GM19452 (cell line): ENCODE data around the gene RBFOX1.
"Not testable (repeated sequence)": the region's sequence is repeated elsewhere in the genome, so short reads cannot be mapped to it uniquely, and the experiment has no call there.

Source experiments
- ATAC-seq: cut with Tn5 transposase; IDR thresholded peaks from one replicate; pipeline ENCODE4 v1.9.1; 2021; ENCODE audit not compliant: unreplicated experiment

RBFOX1 gene

DNA sequence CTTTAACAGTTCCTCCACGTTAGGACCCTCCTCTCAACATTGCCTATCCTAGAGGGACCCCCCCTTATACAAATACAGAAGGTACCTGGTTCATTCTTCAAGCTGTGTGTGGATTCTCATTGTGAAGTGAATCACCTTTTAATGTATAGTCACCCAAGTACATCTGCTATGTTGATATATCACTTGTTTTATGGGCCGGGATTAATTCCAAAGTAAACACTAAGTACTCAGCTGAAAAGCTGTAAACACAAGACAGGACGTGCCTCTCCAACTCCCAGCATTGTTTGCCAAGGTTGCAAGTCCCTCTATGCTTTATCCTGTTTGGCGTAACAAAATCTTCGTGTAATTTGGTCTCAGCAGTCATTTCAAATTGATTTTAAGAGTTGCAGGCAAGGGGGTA lies 123.6 kb downstream of the RBFOX1 start:
- ATAC-seq, result no peak

DNA sequence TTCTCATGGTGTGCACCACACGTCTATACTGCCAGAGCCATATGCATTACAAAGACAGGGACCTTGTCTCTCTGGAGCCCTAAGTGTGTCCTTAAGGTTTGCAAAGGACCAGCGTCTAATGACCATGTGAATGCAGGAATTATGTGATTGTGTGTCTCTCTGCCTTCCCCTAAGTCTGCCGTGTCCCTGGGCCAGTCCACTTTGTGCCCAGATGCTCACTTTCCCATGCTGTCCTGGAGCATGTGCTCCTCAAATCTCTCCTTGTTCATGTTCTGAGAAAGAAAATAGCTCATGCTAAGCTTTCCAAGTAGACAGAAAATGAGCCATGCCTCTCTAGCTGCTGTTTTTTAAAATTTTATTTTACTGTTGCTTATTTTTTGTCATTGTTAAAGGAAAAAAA lies 125.5 kb downstream of the RBFOX1 start:
- ATAC-seq, result no peak

- no peak for ATAC-seq
These were observed 137.7 kb downstream of the RBFOX1 start for GRCh38 chr16:7470344-7470743.

DNA sequence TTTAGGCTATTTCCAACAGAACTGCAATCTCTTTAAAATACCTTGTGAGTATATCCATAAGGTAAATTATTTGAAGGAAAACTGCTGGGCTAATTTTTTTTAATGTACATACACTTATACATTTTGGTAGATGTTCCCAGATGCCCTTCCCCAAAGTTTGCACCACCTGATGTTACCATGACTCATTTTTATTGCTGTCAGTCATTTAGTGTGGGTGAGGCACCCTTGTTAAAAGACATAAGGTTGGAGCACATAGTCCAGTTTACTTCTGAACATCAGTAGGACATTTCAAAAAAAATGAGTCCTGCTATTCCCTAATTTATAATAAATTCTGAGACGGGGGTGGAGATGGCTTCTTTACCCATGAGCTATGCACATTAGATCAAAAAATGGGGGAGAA lies 138.6 kb downstream of the RBFOX1 start:
- ATAC-seq, result no peak

- no peak for ATAC-seq
These were observed 149.4 kb downstream of the RBFOX1 start for GRCh38 chr16:7482032-7482431.

GRCh38 chr16:7482596-7483290 lies 150.1 kb downstream of the RBFOX1 start:
- no peak for ATAC-seq

DNA sequence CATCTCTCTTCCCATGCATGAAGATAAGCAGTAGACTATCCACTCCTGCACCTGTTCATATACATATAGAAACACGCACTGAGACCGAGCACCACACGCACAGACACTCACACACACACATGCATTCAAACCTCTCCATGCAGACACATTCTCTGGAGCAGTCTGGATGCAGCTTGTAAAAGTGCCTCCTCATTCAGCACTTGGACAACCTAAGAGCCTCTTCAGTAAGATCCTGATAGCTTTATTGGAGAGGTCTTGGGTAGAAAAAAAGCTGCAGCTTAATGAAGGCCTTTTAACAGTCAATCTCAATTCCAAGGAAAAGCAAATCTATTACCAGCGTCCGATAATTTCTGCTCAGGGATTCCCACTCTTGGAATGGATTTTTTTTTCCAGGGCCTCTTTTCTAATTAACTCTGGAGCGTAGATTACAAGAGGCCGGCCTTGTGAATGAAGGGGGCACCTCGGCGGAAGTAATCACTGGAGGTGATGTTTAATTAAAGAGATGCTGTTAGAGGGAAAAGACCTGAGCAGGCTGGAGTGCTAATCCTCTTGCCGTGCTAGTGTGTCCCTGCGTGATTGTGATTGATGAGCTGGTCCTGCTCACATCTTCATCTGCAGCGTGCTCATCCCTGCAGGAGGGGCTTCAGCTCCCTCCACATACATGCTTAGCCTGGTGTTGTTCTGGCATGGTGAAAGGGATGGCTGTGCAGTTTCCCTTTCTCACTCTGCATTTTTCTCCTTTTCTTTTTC lies 155.1 kb downstream of the RBFOX1 start:
- no peak for ATAC-seq

- no peak for ATAC-seq
These were observed 159.5 kb downstream of the RBFOX1 start for GRCh38 chr16:7492122-7492521.

GRCh38 chr16:7493133-7493532 lies 160.5 kb downstream of the RBFOX1 start:
- ATAC-seq, result no peak

DNA sequence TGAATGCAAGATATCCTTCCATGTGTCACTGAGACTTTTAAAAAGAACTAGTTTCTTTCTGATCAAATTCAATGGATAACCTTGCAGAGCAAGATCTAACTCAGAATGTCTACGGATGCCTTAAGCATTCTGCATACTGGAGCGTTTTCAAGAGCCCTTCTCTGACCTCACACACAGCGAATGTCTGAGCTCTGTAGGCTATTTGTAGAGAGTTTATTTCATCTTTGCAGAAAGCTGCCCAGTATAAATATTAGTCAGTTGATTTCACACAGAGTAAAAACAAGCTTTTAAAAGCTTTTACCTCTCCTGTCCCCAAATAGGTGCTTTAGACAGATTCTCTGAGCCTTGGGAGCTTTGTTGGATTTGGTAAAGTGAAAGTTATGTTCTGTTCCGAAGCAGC lies 165.0 kb downstream of the RBFOX1 start:
- no peak for ATAC-seq

GRCh38 chr16:7501868-7502267 lies 169.2 kb downstream of the RBFOX1 start:
- no peak for ATAC-seq

DNA sequence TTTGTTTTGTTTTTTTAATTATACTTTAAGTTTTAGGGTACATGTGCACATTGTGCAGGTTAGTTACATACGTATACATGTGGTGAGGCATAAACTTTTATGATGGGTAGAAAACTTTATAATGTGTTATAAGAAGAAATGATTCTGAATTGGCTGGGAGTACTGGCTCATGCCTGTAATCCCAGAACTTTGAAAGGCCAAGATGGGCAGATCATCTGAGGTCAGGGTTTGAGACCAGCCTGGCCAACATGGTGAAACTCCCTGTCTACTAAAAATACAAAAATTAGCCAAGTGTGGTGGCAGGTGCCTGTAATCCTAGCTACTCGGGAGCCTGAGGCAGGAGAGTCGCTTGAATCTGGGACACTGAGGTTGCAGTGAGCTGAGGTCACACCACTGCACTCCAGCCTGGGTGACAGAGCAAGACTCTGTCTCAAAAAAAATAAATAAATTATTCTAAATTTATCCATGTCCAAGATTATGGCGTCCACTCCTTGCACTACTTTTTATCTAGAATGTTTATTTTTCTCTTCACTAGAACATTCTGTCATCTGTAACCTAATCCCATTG lies 170.0 kb downstream of the RBFOX1 start:
- not testable (repeated sequence) for ATAC-seq

DNA sequence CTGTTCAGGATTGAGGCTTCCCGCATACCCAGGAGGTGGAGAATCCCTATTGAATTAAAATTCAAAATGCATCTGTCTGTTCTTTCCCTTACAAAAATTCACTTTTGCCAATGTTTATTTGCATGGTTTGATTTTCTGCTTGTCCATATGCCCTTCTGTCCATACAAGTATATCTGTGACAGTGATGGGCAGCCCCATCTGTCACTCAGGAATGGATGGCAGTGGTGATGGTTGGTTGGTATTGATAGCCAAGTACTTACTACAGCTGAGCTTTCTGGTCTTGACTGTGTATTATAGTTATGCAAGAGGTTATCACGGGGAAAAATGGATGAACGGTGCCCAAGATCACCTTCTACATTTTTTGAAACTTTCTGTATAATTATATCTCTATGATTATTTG lies 171.0 kb downstream of the RBFOX1 start:
- ATAC-seq, result no peak

DNA sequence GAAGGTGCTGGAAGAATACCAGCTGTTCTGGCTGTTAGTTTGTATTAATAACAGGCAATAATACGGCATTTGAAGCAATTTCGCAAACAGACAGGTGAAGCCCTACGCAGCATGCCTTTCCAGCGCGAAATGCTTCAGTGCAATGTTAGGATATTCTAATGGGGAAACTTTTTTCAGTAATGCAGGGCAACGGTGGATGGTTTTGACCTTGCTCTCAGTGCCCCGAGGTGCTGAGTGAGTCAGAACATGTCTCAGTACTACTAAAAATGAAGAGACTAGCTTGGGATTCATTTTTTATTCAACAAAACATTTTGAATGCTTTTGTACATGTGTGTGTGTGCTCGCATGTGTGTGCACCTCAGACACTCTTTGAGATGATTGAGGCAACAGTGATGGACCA lies 172.2 kb downstream of the RBFOX1 start:
- no peak for ATAC-seq

DNA sequence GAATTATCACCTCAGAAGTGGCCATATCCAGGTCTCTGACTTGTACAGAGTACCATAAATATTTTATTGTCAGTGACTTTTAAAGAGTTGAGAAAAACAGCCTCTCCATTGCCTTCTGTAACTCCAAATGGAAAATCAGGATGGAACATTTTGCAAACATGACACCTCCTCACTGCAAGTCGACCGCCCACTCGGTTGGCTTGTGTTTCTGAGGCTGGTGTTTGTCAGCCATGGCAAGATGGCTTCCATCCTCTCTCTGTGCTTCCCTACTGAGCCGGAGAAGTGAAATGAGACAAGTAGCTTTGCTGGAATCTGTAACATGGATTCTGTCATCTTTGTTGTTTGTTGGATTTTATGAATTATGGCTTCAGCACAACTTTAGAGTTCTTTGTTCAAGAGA lies 172.8 kb downstream of the RBFOX1 start:
- no peak for ATAC-seq

- ATAC-seq, result no peak
These were observed 173.7 kb downstream of the RBFOX1 start for GRCh38 chr16:7506363-7506762.

- ATAC-seq, result no peak
These were observed 176.0 kb downstream of the RBFOX1 start for GRCh38 chr16:7508656-7509055.

- ATAC-seq, result no peak
These were observed 177.4 kb downstream of the RBFOX1 start for GRCh38 chr16:7509963-7510601.

- no peak for ATAC-seq
These were observed 179.1 kb downstream of the RBFOX1 start for GRCh38 chr16:7511549-7512260.

- ATAC-seq, result no peak
These were observed 179.9 kb downstream of the RBFOX1 start for GRCh38 chr16:7512503-7512902.

- no peak for ATAC-seq
These were observed 180.8 kb downstream of the RBFOX1 start for GRCh38 chr16:7513429-7513828.
